Spleen (tissue), 13 donors: ENCODE data around the gene CCDC197. TPM values are rescaled to one million over a fixed set of nuclear protein-coding genes. Genes with fewer than 3 reads are reported as not detected.

Experiments
- DNase-seq: peaks from one replicate; pipeline ENCODE4 v3.0.0-alpha.2; 2020
- H3K27ac ChIP-seq, 8 donors: fragments of 200-600 bp; sonication (generic) in 7 of 8; 1 replicate in 4 of 8; 2 replicates in 4 of 8; pipeline versions ENCODE4 v1.5.0 to v1.8.0; 2016 to 2021; ENCODE audit warnings: inconsistent platforms in 4 of 8, mild to moderate bottlenecking in 4 of 8, moderate library complexity in 1 of 8
- H3K27me3 ChIP-seq, 7 donors: fragments of 200-600 bp; sonication (generic) in 6 of 7; replicated peaks in 1 of 7; 1 replicate in 4 of 7; 2 replicates in 3 of 7; pipeline versions ENCODE4 v1.5.0 to v1.8.0; 2016 to 2021; ENCODE audit warnings: inconsistent platforms in 3 of 7, mild to moderate bottlenecking in 1 of 7
- H3K36me3 ChIP-seq, 6 donors: fragments of 200-600 bp; sonication (generic) in 5 of 6; 1 replicate in 4 of 6; 2 replicates in 2 of 6; pipeline versions ENCODE4 v1.5.0 to v1.8.0; 2016 to 2021; ENCODE audit warnings: inconsistent platforms in 2 of 6
- H3K4me1 ChIP-seq, 6 donors: fragments of 200-600 bp; sonication (generic) in 5 of 6; 1 replicate in 3 of 6; 2 replicates in 3 of 6; pipeline versions ENCODE4 v1.5.0 to v1.8.0; 2016 to 2021; ENCODE audit warnings: inconsistent platforms in 3 of 6
- H3K4me3 ChIP-seq, 8 donors: fragments of 200-600 bp; sonication (generic) in 7 of 8; 1 replicate in 4 of 8; 2 replicates in 4 of 8; pipeline versions ENCODE4 v1.5.0 to v1.8.0; 2016 to 2021; ENCODE audit warnings: inconsistent platforms in 4 of 8, mild to moderate bottlenecking in 4 of 8, moderate library complexity in 2 of 8
- H3K9me3 ChIP-seq, 8 donors: fragments of 200-600 bp; sonication (generic) in 7 of 8; 1 replicate in 4 of 8; 2 replicates in 4 of 8; pipeline versions ENCODE4 v1.5.0 to v1.8.0; 2016 to 2021; ENCODE audit warnings: inconsistent platforms in 4 of 8
- POLR2A ChIP-seq, 3 donors: fragments of 450-650 bp; IDR thresholded peaks; one replicate each; pipeline ENCODE4 v1.5.1; 2017; ENCODE audit warnings: antibody characterized with exemption in 3 of 3, mild to moderate bottlenecking in 1 of 3
- POLR2AphosphoS5 ChIP-seq, 3 donors: sonication (generic); formaldehyde crosslinking; IDR thresholded peaks; one replicate each; pipeline ENCODE4 v1.5.1; 2017; ENCODE audit warnings: antibody characterized with exemption in 3 of 3
- WGBS, 5 donors: extraction: QIAGEN DNeasy Blood & Tissue Kit in 3 of 5; methylation state at CpG; one replicate each; pipeline versions ENCODE4 v1.1.5 to v1.1.7; 2013 to 2018; 5-methylcytosine and 5-hydroxymethylcytosine counted together
- intact Hi-C: fragments of 100-400 bp; cut with DNase I; formaldehyde crosslinking; loops from one replicate; pipeline ENCODE4 v1.15.0; 2023; ENCODE audit warnings: low total_unique reads
- long read RNA-seq, 2 donors: transcript quantifications; one replicate each; lab custom pipeline, GENCODE V29; 2026
- polyA plus RNA-seq, 3 donors: library from polyadenylated mRNA; stranded (reverse); fragments of 200-250 nt; gene quantifications; one replicate each; pipeline ENCODE4 v1.2.1, GENCODE V29; 2013
- total RNA-seq, 7 donors: library from RNA; depleted of rRNA in 3 of 7; stranded (reverse); fragments of >200 nt in 3 of 7; fragmentation: NEBNext Ultra II Directional in 4 of 7; extraction: Animal tissue kit (Norgen Biotek cat#: 25700) in 4 of 7; gene quantifications; one replicate each; pipeline versions ENCODE4 v1.1.0 to v1.2.1, GENCODE V29; 2016 to 2021
- TF ChIP-seq, protein P1 (sequence below), 11 experiments: fragments of 200-600 bp in 7 of 11; fragments of 450-650 bp in 4 of 11; sonication (generic) in 4 of 11; IDR thresholded peaks in 8 of 11; conservative IDR thresholded peaks in 3 of 11; 1 replicate in 7 of 11; 2 replicates in 4 of 11; pipeline versions ENCODE4 v1.4.0 to v1.8.0; 2016 to 2021; ENCODE audit warnings: antibody characterized with exemption in 11 of 11, inconsistent platforms in 4 of 11, mild to moderate bottlenecking in 1 of 11
- donor health status: healthy with polysubstance abuse.
- donor health status: DM: no; HTN: no; CAD: no; lungs with moderate emphysema.
- donor health status: DM: no; HTN: no; CAD: no.
- donor health status: Bipolar disorder and iron deficiency.
- donor health status: healthy.
- donor health status: DM: no; HTN: no; CAD: no.
- donor health status: DM: yes; HTN: yes; CAD: no.

CCDC197 gene
- not detected for total RNA-seq
- not detected for polyA plus RNA-seq
- long read RNA-seq, donor 1, result 0 reads
- long read RNA-seq, donor 2, result 0 reads

DNA sequence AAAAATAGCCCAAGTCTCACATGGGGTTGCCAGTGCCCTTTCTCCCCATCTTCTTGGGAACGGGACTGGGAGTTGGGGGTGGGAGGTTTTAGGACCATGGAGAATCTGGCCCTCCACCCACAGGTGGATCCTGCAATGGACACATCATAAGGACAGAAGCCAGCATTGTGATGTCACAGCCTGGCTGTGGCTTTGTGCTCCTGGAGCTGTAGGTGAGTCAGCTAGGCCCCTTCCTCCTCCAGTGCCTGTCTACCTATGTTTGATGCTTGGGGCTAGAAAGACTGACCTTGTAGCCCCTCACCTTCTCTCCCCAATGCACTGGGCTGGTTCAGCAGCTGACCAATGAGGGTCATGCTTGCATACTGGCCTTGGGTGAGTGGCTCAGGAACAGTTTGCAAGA, at the start of gene CCDC197:
CCDC197 (plus strand) TSS at position 220 of the 400 bp plus-strand sequence. CDS start 831 bp downstream, outside the sequence.
- Histone ChIP-seq H3K4me3 (no peak within 1 kb of the TSS), H3K27me3 (peaks cover 0 to 60% (median 11%) of the 10 kb centered on the region in 7 donors), H3K4me1 (peaks cover 0 to 11% (median 8%) of the 10 kb centered on the region in 6 donors), H3K9me3 (no peaks in the 10 kb centered on the region), H3K27ac (no peak within 1 kb of the TSS), H3K36me3 (no peaks in the 10 kb centered on the region)
- TF ChIP-seq POLR2A (IDR thresholded peaks at IDR 0.05), result no peak
- TF ChIP-seq POLR2AphosphoS5 (IDR thresholded peaks at IDR 0.05), result no peak
- TF ChIP-seq, protein P1, sequence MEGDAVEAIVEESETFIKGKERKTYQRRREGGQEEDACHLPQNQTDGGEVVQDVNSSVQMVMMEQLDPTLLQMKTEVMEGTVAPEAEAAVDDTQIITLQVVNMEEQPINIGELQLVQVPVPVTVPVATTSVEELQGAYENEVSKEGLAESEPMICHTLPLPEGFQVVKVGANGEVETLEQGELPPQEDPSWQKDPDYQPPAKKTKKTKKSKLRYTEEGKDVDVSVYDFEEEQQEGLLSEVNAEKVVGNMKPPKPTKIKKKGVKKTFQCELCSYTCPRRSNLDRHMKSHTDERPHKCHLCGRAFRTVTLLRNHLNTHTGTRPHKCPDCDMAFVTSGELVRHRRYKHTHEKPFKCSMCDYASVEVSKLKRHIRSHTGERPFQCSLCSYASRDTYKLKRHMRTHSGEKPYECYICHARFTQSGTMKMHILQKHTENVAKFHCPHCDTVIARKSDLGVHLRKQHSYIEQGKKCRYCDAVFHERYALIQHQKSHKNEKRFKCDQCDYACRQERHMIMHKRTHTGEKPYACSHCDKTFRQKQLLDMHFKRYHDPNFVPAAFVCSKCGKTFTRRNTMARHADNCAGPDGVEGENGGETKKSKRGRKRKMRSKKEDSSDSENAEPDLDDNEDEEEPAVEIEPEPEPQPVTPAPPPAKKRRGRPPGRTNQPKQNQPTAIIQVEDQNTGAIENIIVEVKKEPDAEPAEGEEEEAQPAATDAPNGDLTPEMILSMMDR (IDR thresholded peaks at IDR 0.05 in 8 of 11, conservative IDR thresholded peaks at IDR 0.05 in 3 of 11), result no peak
- intact Hi-C loops, result no loop called here
- WGBS, 5 donors, result 79 to 95% (median 81%) methylated on average over 1 of the region's 1 CpG
- no peak for DNase-seq

DNA sequence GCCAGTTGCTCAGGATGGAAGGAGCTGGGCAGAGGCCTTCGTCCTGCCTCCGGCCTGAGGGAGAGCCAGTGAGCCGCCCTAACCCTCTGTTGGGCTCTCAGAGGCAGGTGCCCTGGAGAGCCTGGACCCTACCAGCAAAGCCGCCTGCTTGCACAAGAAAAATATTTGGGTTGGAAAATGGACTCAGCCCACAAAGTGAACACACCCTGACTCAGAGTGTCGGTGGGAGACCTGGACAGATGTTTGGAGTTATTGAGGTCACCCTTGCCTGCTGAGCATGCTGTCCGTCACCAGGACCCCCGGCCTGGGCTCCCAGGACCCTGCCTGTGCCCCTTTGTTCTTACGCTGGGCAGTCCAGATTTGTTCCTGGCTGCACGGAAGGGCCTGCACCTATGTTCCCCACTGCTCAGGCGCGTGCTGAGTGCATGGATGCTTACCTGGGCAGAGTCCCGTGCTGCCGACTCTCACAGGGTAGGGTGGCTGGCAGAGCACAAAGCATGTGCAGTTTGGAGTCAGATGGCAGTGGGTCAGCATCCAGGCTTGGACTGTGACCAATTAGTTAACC, 47.5 kb upstream of the CCDC197 start:
- 91 to 99% (median 93%) methylated on average over 5 to 13 of the region's 13 CpGs for WGBS, 5 donors
- peaks cover 0 to 51% (median 11%) of the 10 kb centered on the region in 6 donors for H3K36me3 ChIP-seq
- intact Hi-C loops, result no loop called here
- H3K4me1 ChIP-seq, result peaks cover 5 to 34% (median 16%) of the 10 kb centered on the region in 6 donors
- H3K4me3 ChIP-seq, result no peak overlapping the region
- no peaks in the 10 kb centered on the region for H3K9me3 ChIP-seq
- DNase-seq, result no peak
- TF ChIP-seq, protein P1 (IDR thresholded peaks at IDR 0.05 in 8 of 11, conservative IDR thresholded peaks at IDR 0.05 in 3 of 11), result no peak
- TF ChIP-seq POLR2A (IDR thresholded peaks at IDR 0.05) (no peak), POLR2AphosphoS5 (IDR thresholded peaks at IDR 0.05) (no peak)
- H3K27me3 ChIP-seq, result no peaks in the 10 kb centered on the region
- H3K27ac ChIP-seq, result no peak overlapping the region

DNA sequence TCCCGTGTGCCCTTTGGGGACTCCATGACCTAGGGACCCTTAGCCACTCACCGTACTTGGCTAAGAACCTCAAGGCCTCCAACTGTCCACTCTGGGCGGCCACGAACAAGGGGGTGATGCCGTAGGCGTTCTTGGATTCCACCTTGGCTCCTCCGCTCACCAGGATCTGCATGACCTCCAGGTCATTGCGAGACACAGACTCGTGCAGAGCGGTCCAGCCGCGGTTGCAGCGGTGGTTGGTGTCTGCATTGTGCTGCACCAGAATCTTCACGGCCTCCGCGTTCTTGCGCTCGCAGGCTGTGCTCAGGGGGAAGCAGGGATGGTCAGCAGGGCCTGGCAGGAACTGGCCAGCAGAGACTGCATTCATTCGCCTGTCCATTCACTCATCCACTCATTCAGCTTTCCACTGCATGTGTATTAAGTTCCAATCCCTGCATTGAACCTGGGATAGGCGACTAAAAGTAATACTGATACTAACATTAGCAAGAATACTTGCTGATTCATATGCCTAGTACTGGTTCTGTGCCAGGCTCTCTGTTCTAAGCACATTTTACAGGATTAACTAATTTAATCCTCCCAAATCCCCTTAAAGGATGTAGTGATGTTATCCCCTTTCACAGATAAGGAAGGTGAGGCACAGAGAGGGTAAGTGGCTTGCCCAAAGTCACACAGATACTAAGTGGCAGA, 46.0 kb upstream of the CCDC197 start:
- DNase-seq, result no peak
- Histone ChIP-seq H3K27me3 (no peaks in the 10 kb centered on the region), H3K4me1 (peaks cover 15 to 49% (median 31%) of the 10 kb centered on the region in 6 donors), H3K36me3 (peaks cover 0 to 36% (median 9%) of the 10 kb centered on the region in 6 donors), H3K9me3 (no peaks in the 10 kb centered on the region), H3K27ac (no peak overlapping the region), H3K4me3 (no peak overlapping the region)
- 82 to 90% (median 89%) methylated on average over 20 of the region's 20 CpGs for WGBS, 5 donors
- TF ChIP-seq, protein P1 (IDR thresholded peaks at IDR 0.05 in 8 of 11, conservative IDR thresholded peaks at IDR 0.05 in 3 of 11), result no peak
- no peak for TF ChIP-seq POLR2AphosphoS5 (IDR thresholded peaks at IDR 0.05)
- TF ChIP-seq POLR2A (IDR thresholded peaks at IDR 0.05), result no peak
- intact Hi-C loops, result no loop called here
